SK-N-MC (cell line): ENCODE results near the gene KCNQ1OT1.

Experiments used
- EZH2 ChIP-seq: fragments of 200-600 bp; sonication (generic); IDR thresholded peaks from one replicate; pipeline ENCODE4 v1.6.1; 2017; ENCODE audit warnings: antibody characterized with exemption
- FOXP2 ChIP-seq: optimal IDR thresholded peaks from 2 replicates; pipeline ENCODE3; 2011; ENCODE audit warnings: mild to moderate bottlenecking, moderate library complexity; ENCODE audit not compliant: insufficient read depth; ENCODE audit errors: extremely low read length, control extremely low read depth
- POLR2AphosphoS5 ChIP-seq: IDR thresholded peaks from 2 replicates; pipeline ENCODE4 v1.6.1; 2012; ENCODE audit warnings: mild to moderate bottlenecking, low read depth, low read length, borderline replicate concordance

DNA sequence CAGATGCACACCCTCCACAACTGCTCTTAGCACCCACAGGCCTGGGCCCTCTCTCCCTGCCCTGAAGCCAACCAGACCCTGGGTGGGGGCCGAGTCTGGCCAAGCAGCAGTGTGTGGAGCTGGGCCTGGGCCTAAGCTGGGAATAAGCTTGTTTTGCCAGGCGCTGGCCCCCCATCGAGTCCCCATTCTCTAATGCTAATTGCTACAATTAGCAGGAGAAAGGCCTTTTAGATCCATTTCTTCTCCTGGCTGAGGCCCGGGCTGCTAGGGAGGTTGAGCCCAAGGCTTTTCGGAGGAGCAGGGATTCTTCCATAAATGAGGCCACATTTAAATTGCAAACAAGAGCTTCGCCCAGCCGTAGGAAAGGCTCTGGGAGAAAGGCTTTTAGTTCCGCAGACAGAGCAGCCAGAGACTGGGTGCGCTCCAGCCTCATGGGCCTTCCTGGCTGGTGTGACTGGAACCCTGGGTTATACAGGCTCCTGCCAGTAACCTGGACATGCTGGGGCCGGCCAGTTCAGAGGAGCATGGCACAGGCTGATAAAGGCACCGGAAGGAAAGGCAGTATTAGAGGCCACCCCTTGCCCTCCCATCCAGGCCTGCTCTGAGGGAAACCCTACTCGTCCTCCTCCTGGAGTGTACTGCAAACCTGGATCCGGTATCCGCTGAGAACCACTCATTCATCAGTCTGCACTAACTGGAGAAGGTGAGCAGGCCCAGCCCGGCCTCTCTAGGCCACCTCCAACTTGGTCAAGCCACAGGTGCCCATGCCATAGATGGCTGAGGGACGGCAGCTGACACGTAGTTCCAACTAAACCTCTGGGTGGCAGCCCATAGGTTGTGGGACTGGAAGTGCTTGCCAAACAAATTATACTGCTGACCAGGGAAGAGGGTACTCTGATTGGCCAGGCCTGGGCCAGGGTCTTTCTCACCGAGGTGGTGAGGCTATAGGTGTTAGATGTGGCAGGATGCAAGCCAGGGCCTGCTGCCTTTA is 6.2 kb downstream of the KCNQ1OT1 start:
- no peak for TF ChIP-seq EZH2
- TF ChIP-seq FOXP2, result no peak
- no peak for TF ChIP-seq POLR2AphosphoS5
